ENCODE measurements around the gene C2CD3.

DNA sequence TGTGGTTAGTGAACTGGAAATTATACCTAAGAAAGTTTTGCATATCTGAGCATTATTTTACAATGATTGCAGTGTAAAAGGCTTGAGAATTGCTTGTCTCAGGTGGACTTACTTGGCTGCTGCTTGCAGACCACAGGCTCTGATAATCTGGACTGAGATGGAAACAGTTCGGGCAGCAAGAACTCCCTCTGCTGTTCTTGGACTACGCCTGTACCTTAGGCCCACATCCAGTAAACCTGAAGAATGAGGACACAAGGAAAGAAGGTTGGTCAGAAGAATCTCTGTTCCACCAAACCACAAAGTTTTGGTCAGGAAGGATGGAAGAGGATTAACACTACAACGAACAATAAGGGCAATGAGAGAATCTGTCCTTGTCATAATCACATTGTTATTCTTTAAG is 80.1 kb downstream of the C2CD3 start:
- peak in 4 of 6 experiments; percentile 11 to 19 (median 15) for TF ChIP-seq CTCF (IDR thresholded peaks at IDR 0.05)
- no peak for TF ChIP-seq POLR2A (IDR thresholded peaks at IDR 0.05)
